Ecto neural progenitor cell (in vitro differentiated cells): ENCODE results near the gene PLXNA2.

Experiments
- DNase-seq: peaks from one replicate; pipeline ENCODE4 v3.0.0-alpha.2; 2018; ENCODE audit warnings: low spot score

The PLXNA2 gene

GRCh38 chr1:207993477-207994445 lies 250.4 kb downstream of the PLXNA2 start:
- DNase-seq = peak; percentile 50

- peak; percentile 24 for DNase-seq
Measured at GRCh38 chr1:207992677-207993236, 251.4 kb downstream of the PLXNA2 start.

GRCh38 chr1:207991583-207992026 lies 252.6 kb downstream of the PLXNA2 start:
- DNase-seq = peak; percentile 5

DNA sequence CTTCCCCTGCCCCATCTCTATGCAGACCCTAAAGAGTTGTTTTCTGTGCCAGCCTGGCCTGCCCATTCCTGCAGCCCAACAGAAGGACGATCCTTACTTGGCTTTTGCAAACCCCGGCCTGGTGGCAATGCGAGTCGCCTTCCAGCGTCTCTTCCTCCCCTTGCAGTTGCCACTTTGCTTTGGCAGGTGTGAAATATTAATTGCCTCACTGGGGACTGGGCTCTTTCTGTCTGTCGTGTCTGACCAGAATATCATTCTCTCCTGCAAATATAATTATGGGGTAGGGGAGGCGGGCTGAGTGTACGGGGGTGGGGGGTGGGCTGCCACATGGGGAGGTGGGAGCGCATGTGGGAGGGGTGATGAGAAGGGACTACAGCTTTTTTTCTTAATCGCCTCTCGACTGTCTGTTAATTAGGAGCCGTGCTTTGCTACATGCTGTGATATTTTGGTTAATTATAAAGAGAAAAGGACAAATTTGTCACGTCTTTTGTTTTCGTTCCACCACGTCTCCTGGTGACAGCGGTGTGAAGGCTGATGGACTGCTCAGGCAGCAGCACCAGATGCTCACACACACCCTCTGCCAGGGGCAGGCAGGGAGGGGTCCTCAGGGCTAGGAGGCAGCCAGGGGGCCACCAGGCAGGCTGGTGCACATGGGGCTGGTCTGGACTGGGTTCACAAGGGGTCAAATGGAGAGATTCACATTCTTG lies 253.2 kb downstream of the PLXNA2 start:
- peak; percentile 6 for DNase-seq

GRCh38 chr1:207990455-207990854 lies 253.7 kb downstream of the PLXNA2 start:
- no peak for DNase-seq

DNA sequence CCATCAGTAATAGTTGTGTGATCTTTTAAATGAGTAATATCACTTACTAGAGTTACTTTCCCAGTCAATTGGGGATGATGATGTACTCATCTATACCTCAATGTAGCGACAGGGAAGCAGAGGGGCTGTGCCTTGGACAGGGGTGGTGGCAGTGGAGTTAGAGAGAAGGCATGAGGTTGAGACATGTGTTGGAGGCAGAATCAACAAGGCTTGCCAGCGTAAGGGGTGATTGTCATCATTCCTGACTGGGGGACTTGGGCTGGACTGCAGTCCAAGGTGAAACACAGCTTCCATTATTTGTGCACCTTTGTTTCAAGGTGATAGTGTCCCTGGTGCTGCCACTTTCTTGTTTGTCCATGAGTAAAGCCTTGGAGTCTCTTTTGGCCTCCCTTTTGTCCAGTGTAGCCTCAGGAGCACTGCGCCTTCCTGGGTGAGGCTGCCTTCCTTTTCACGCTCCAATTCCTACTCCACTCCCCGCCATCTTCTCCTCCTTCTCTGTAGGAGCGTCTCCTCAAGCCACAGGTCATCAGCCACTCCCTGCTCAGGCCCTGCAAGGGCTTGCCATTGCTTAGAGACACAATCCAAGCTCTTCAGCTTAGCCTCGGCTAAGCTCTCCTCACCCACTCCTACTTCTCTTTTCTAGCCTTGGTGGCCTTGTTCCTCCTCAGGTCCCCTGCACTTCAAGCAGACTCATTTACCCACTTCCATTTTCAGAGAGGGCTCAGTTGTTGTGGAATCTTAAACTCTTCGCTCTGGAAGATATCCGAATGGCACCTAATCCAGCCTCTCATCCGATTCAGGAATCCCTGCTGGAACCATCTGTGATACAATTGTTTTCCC lies 255.6 kb downstream of the PLXNA2 start:
- DNase-seq = no peak

DNA sequence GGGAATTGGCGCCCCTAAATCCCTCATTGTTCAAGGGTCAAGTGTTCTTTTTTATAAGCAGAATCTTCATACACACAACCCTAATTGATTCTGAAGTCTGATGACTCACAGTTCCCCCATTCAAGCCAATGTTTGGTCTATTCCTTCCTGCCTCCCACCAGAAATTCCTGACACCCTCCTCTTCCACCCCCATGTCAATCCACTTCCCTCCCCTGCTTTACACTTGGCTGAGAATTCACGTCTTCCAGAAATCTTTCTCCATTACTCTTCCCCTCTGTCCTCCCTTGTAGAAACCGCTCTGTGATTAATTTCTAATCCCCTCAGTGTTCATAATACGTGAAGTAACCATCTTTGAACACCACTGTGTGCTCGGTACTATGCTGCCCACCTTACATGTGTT lies 257.0 kb downstream of the PLXNA2 start:
- no peak for DNase-seq

DNA sequence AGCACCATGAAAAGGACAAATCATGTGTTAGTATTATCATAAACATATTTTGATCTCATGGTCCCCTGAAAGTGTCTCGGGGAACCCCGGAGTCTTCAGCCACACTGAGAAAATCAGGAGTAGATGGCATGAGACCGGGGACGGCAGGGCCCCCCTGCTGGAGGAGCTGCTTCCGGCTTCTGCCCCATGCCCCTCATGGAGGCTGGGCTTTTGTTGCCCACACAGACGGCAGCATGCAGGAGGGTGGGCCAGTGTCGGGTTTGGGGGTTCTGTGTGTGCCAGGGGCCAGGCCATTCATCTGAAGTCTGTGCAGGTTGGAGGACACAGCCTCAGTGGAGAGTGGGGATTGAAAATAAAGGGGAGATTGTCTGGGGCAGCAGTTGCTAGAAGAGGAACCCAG lies 258.2 kb downstream of the PLXNA2 start:
- no peak for DNase-seq

- DNase-seq = no peak
Measured at GRCh38 chr1:207984831-207985572, 259.2 kb downstream of the PLXNA2 start.

DNA sequence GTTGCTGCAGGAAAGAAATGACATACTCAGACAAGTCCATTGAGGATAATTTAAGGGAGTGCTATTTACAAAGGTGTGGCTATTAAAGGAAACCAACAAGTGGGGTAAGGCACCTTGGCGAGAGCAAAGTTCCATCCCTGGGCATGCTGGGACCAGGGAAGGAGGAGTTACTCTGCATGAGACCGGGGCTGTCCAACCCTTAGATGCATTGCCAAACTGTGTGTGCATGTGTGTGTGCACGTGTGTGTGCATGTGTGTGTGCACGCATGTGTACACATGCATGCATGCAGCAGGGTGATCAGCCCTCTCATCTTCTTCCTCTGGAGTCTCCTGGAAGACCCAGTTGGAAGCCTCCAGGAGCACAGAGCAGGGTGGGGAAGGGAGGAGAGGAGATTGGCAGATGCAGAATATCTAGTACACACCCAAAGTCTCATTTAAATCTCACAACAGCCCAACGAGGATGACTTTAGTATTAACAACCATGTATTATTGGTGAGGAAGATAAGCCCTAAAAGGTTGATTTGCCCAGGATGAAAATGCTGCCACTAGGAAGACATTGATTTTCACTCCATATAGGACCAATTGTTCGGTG lies 261.0 kb downstream of the PLXNA2 start:
- no peak for DNase-seq

DNA sequence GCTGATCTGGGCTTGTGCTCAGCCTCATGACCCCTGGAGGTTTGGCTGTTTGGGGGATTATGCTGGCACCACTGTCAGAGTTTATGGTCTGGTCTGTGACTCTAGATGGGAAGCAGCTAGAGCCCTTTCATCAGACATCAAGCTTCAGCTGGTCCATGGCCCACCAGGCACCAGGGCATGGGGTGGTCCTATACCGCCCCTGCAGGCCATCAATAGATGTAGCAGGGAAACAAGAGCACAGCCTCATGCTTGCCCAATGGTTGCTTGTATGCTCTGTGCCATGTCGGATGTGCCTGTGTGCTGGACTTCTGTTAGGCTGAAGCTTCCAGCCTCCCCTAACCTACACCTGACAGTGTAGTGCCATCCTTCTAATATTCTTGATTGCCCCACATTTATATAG lies 262.2 kb downstream of the PLXNA2 start:
- DNase-seq = peak; percentile 59

DNA sequence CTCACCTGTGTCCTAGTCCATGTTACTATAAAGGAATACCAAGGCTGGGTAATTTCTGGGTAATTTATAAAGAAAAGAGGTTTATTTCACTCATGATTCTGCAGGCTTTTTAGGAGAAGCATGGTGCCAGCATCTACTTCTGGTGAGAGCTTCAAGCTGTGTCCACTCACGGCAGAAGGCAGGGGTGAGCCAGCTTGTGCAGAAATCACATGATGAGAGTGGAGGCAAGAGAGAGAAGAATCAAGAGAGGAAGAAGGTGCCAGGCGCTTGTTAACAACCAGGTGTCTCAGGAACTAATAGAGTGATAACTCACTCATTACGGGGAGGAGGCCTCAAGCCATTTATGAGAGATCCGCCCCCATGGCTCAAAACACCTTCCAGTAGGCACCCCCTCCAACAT lies 265.7 kb downstream of the PLXNA2 start:
- DNase-seq = peak; percentile 10

- no peak for DNase-seq
Measured at GRCh38 chr1:207977876-207978275, 266.3 kb downstream of the PLXNA2 start.

- no peak for DNase-seq
Measured at GRCh38 chr1:207973898-207974568, 270.2 kb downstream of the PLXNA2 start.

DNA sequence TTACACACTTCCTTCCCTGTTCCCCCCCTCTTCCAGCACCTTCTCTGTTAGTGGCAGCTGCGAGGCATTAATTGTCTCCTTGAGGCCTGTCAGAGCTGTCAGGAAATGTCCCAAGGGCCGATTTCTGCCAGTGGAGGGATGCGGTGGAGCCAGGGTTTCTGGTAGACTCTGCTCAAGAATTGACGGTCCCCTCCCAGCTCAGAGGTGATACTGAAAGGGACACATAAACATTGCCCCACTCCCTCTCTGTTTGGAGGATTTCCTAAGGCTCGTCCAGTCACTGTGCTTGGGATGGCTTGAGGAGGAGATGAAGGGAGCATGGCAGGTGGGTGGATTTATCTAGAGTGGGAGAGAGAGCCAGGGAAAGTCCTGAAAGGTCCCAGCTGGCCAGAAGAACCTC lies 271.8 kb downstream of the PLXNA2 start:
- DNase-seq = no peak
